A549 (cell line): ENCODE measurements around the gene TMPRSS6. TPM values are rescaled to one million over a fixed set of nuclear protein-coding genes. Genes with fewer than 3 reads are reported as not detected.

Experiments
- ATAC-seq, 2 experiments: fragments of 200-7000 bp in 1 of 2; fragments of >200 bp in 1 of 2; cut with Nextera tagmentation in 1 of 2; cut with Tn5 transposase in 1 of 2; 3 replicates each; pipeline versions ENCODE4 v1.8.0 to v1.9.1; 2018 to 2020; ENCODE audit warnings: mild to moderate bottlenecking in 1 of 2, moderate library complexity in 1 of 2
- CTCF ChIA-PET: fragments of 300-600 bp; sonication (Branson Sonifier 250); formaldehyde crosslinking; extraction: SDS; loops from one replicate; lab custom pipeline; 2021; ENCODE audit warnings: antibody characterized with exemption, inconsistent platforms; lab: Yijun Ruan, JAX
- POLR2A ChIA-PET: fragments of 350-600 bp; formaldehyde crosslinking; extraction: SDS; loops from one replicate; lab custom pipeline; 2021; ENCODE audit warnings: antibody characterized with exemption, inconsistent platforms; lab: Yijun Ruan, JAX
- DNase-seq, 2 experiments: peaks; one replicate each; pipeline versions ENCODE4 v3.0.0 to v3.0.0-alpha.2; 2011 to 2016; ENCODE audit warnings: low read depth in 1 of 2, low spot score in 1 of 2
- FAIRE-seq: peaks from 2 replicates; lab custom pipeline; 2011; peaks lifted over from hg19 to GRCh38; lab: Jason Lieb, UNC
- H3K27ac ChIP-seq, 2 experiments: fragments of >200 bp; sonication (Bioruptor Twin); formaldehyde crosslinking; 3 replicates each; pipeline ENCODE4 v1.5.1; 2016 to 2017
- H3K4me1 ChIP-seq: fragments of >200 bp; sonication (Bioruptor Twin); formaldehyde crosslinking; 3 replicates; pipeline ENCODE4 v1.6.1; 2016
- H3K4me2 ChIP-seq: fragments of >200 bp; sonication (Bioruptor Twin); formaldehyde crosslinking; 3 replicates; pipeline ENCODE4 v1.6.1; 2016
- H3K4me3 ChIP-seq: fragments of >200 bp; sonication (Bioruptor Twin); formaldehyde crosslinking; 3 replicates; pipeline ENCODE4 v1.5.1; 2016
- H3K9me3 ChIP-seq: fragments of >200 bp; sonication (Bioruptor Twin); formaldehyde crosslinking; 3 replicates; pipeline ENCODE4 v1.6.1; 2016
- BHLHE40 ChIP-seq: IDR thresholded peaks from 2 replicates; pipeline ENCODE4 v1.6.1; 2012; ENCODE audit warnings: low read depth, low read length, inconsistent platforms
- CBX8 ChIP-seq: fragments of 200-600 bp; sonication (generic); IDR thresholded peaks from 2 replicates; pipeline ENCODE4 v1.6.1; 2016
- CEBPB ChIP-seq, 2 experiments: fragments of >200 bp in 1 of 2; sonication (Bioruptor Twin) in 1 of 2; formaldehyde crosslinking in 1 of 2; IDR thresholded peaks; 2 replicates each; pipeline ENCODE4 v1.6.1; 2012 to 2016
- CHD2 ChIP-seq: fragments of 150-350 bp; IDR thresholded peaks from 2 replicates; pipeline ENCODE4 v1.6.1; 2014; ENCODE audit warnings: low read length; ENCODE audit not compliant: partially characterized antibody
- E2F6 ChIP-seq: IDR thresholded peaks from 2 replicates; pipeline ENCODE4 v1.6.1; 2012; ENCODE audit warnings: low read depth, borderline replicate concordance
- EP300 ChIP-seq, 2 experiments: fragments of >200 bp; sonication (Bioruptor Twin); formaldehyde crosslinking; IDR thresholded peaks; 2 replicates in 1 of 2; 3 replicates in 1 of 2; pipeline ENCODE4 v1.6.1; 2016 to 2017
- ESRRA ChIP-seq: fragments of 150-350 bp; IDR thresholded peaks from 2 replicates; pipeline ENCODE4 v1.6.1; 2014; ENCODE audit warnings: mild to moderate bottlenecking, low read length, borderline replicate concordance
- HEYL ChIP-seq: fragments of 250-450 bp; sonication (Bioruptor Pico); IDR thresholded peaks from 2 replicates; pipeline ENCODE4 v1.8.0; 2021; ENCODE audit warnings: mild to moderate bottlenecking, moderate library complexity
- HOXB13 ChIP-seq: fragments of 250-450 bp; sonication (Bioruptor Pico); IDR thresholded peaks from 2 replicates; pipeline ENCODE4 v1.5.0; 2020; ENCODE audit warnings: low read depth, mild to moderate bottlenecking, moderate library complexity
- JUN ChIP-seq, 2 experiments: fragments of >200 bp; sonication (Bioruptor Twin); formaldehyde crosslinking; IDR thresholded peaks; 2 replicates in 1 of 2; 3 replicates in 1 of 2; pipeline ENCODE4 v1.6.1; 2016 to 2017
- MAX ChIP-seq: IDR thresholded peaks from 2 replicates; pipeline ENCODE4 v1.6.1; 2012
- NFE2L2 ChIP-seq: fragments of 150-350 bp; conservative IDR thresholded peaks from 2 replicates; pipeline ENCODE4 v1.6.1; 2014; ENCODE audit warnings: low read length
- RAD21 ChIP-seq, 2 experiments: fragments of >200 bp in 1 of 2; sonication (Bioruptor Twin) in 1 of 2; formaldehyde crosslinking in 1 of 2; IDR thresholded peaks in 1 of 2; conservative IDR thresholded peaks in 1 of 2; 2 replicates in 1 of 2; 3 replicates in 1 of 2; pipeline ENCODE4 v1.6.1; 2012 to 2018; ENCODE audit warnings: inconsistent platforms in 1 of 2
- RCOR1 ChIP-seq: fragments of 150-350 bp; IDR thresholded peaks from 2 replicates; pipeline ENCODE4 v1.6.1; 2014; ENCODE audit warnings: antibody characterized with exemption, low read length, low read depth
- SMC3 ChIP-seq: fragments of >200 bp; sonication (Bioruptor Twin); formaldehyde crosslinking; IDR thresholded peaks from 3 replicates; pipeline ENCODE4 v1.6.1; 2018; ENCODE audit warnings: inconsistent platforms
- SREBF2 ChIP-seq: fragments of 450-650 bp; IDR thresholded peaks from 2 replicates; pipeline ENCODE4 v1.6.1; 2014; ENCODE audit warnings: mild to moderate bottlenecking, moderate library complexity
- TFCP2L1 ChIP-seq: fragments of 250-450 bp; sonication (Bioruptor Pico); IDR thresholded peaks from 2 replicates; pipeline ENCODE4 v1.5.0; 2021; ENCODE audit warnings: mild to moderate bottlenecking
- TP53 ChIP-seq: fragments of 250-450 bp; sonication (Bioruptor Pico); IDR thresholded peaks from 2 replicates; pipeline ENCODE4 v1.5.0; 2021; ENCODE audit warnings: mild to moderate bottlenecking, moderate library complexity
- ZFP36 ChIP-seq: fragments of 450-650 bp; IDR thresholded peaks from 2 replicates; pipeline ENCODE4 v1.6.1; 2014; ENCODE audit warnings: borderline replicate concordance; ENCODE audit not compliant: partially characterized antibody
- WGBS: methylation state at CpG from one replicate; pipeline ENCODE4 v1.1.6; 2017; ENCODE audit errors: missing lambda C conversion rate; 5-methylcytosine and 5-hydroxymethylcytosine counted together
- polyA plus RNA-seq, 4 experiments: library from polyadenylated mRNA; depleted of rRNA in 3 of 4; stranded (reverse); fragments of >200 nt; fragmentation: RNase III in 1 of 4; extraction: RNeasy Plus Mini Kit Qiagen cat#74134 plus additional on column Dnase treatment in 1 of 4; gene quantifications; 2 replicates in 3 of 4; 3 replicates in 1 of 4; pipeline ENCODE4 v1.2.3, GENCODE V29; 2011 to 2017
- TF ChIP-seq, protein P1 (sequence below): fragments of >200 bp; sonication (Bioruptor Twin); formaldehyde crosslinking; IDR thresholded peaks from 2 replicates; pipeline ENCODE4 v1.6.1; 2016
- TF ChIP-seq, protein P2 (sequence below): fragments of >200 bp; sonication (Bioruptor Twin); formaldehyde crosslinking; IDR thresholded peaks from 3 replicates; pipeline ENCODE4 v1.5.1; 2016
- TF ChIP-seq, protein P3 (sequence below): fragments of >200 bp; sonication (Bioruptor Twin); formaldehyde crosslinking; IDR thresholded peaks from 3 replicates; pipeline ENCODE4 v1.6.1; 2016

The TMPRSS6 gene
- polyA plus RNA-seq, 2 of the 4 experiments (the other 2 are of a cell fraction): not detected

- ChIA-PET POLR2A (no interaction called here), CTCF (interaction anchor here (0.8 to 2.0 kb wide), 10 partner anchors 8 to 122 kb away, joined by 3 to 7 read pairs (median 4); no protein-coding TSS in a partner anchor)
- peak in 1 of 2 experiments; percentile 83; a peak in 3 of 6 replicates for ATAC-seq
Observed at GRCh38 chr22:37077802-37078448, 31.6 kb downstream of the TMPRSS6 start.

GRCh38 chr22:37075822-37076433, 33.6 kb downstream of the TMPRSS6 start:
- Histone ChIP-seq H3K4me1 (peaks cover 6% of the 10 kb centered on the region), H3K27ac (no peak overlapping the region), H3K9me3 (no peaks in the 10 kb centered on the region), H3K4me2 (no peak overlapping the region), H3K4me3 (no peak overlapping the region)
- FAIRE-seq (no peak), ATAC-seq (no peak; a peak in 1 of 6 replicates), DNase-seq (no peak)
- no peak for TF ChIP-seq BHLHE40
- no peak for TF ChIP-seq RCOR1
- no peak for TF ChIP-seq SMC3
- TF ChIP-seq CBX8: no peak
- no peak for TF ChIP-seq TFCP2L1
- TF ChIP-seq JUN (IDR thresholded peaks at IDR 0.05): no peak
- no peak for TF ChIP-seq ZFP36
- no peak for TF ChIP-seq HEYL (CRISPR knock-in tag)
- no peak for TF ChIP-seq CHD2
- TF ChIP-seq ESRRA: no peak
- TF ChIP-seq, protein P1, sequence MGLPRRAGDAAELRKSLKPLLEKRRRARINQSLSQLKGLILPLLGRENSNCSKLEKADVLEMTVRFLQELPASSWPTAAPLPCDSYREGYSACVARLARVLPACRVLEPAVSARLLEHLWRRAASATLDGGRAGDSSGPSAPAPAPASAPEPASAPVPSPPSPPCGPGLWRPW: no peak
- TF ChIP-seq E2F6: no peak
- WGBS: 79% methylated on average over 8 of the region's 9 CpGs
- POLR2A ChIA-PET: interaction anchor here (0.6 kb wide), 1 partner anchor 43 kb away, joined by 3 read pairs; no protein-coding TSS in a partner anchor
- CTCF ChIA-PET: interaction anchor here (0.5 to 2.0 kb wide), 7 partner anchors 9 to 124 kb away, joined by 3 to 9 read pairs (median 4); no protein-coding TSS in a partner anchor

More at GRCh38 chr22:37077802-37078448, 31.6 kb downstream of the TMPRSS6 start:
- H3K4me3 ChIP-seq: no peak overlapping the region
- DNase-seq (peak; percentile 42 to 76), FAIRE-seq (no peak)
- peaks cover 6% of the 10 kb centered on the region for H3K4me1 ChIP-seq
- H3K4me2 ChIP-seq: no peak overlapping the region
- 37% methylated on average over 11 of the region's 15 CpGs for WGBS
- H3K27ac ChIP-seq: peak overlapping the region; percentile 55 to 65; a peak in 5 of 6 replicates
- H3K9me3 ChIP-seq: no peaks in the 10 kb centered on the region
- TF ChIP-seq BHLHE40: no peak
- peak; percentile 63 to 70 for TF ChIP-seq RAD21 (conservative IDR thresholded peaks at IDR 0.05 in 1 of 2, IDR thresholded peaks at IDR 0.05 in 1 of 2)
- TF ChIP-seq, protein P2, sequence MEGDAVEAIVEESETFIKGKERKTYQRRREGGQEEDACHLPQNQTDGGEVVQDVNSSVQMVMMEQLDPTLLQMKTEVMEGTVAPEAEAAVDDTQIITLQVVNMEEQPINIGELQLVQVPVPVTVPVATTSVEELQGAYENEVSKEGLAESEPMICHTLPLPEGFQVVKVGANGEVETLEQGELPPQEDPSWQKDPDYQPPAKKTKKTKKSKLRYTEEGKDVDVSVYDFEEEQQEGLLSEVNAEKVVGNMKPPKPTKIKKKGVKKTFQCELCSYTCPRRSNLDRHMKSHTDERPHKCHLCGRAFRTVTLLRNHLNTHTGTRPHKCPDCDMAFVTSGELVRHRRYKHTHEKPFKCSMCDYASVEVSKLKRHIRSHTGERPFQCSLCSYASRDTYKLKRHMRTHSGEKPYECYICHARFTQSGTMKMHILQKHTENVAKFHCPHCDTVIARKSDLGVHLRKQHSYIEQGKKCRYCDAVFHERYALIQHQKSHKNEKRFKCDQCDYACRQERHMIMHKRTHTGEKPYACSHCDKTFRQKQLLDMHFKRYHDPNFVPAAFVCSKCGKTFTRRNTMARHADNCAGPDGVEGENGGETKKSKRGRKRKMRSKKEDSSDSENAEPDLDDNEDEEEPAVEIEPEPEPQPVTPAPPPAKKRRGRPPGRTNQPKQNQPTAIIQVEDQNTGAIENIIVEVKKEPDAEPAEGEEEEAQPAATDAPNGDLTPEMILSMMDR: peak; percentile 82
- peak; percentile 82 for TF ChIP-seq SMC3

GRCh38 chr22:37075046-37075445, 34.5 kb downstream of the TMPRSS6 start:
- H3K9me3 ChIP-seq: no peaks in the 10 kb centered on the region
- ChIA-PET POLR2A (no interaction called here), CTCF (interaction anchor here (1.2 kb wide), 1 partner anchor 187 kb away, joined by 3 read pairs; no protein-coding TSS in a partner anchor)
- peaks cover 6% of the 10 kb centered on the region for H3K4me1 ChIP-seq
- no peak overlapping the region for H3K27ac ChIP-seq
- ATAC-seq: no peak
- DNase-seq: no peak
- no peak overlapping the region for H3K4me3 ChIP-seq
- FAIRE-seq: no peak
- no peak overlapping the region for H3K4me2 ChIP-seq
- TF ChIP-seq, protein P3, sequence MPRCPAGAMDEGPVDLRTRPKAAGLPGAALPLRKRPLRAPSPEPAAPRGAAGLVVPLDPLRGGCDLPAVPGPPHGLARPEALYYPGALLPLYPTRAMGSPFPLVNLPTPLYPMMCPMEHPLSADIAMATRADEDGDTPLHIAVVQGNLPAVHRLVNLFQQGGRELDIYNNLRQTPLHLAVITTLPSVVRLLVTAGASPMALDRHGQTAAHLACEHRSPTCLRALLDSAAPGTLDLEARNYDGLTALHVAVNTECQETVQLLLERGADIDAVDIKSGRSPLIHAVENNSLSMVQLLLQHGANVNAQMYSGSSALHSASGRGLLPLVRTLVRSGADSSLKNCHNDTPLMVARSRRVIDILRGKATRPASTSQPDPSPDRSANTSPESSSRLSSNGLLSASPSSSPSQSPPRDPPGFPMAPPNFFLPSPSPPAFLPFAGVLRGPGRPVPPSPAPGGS: no peak
- TF ChIP-seq TP53 (no peak), MAX (no peak), EP300 (IDR thresholded peaks at IDR 0.05) (no peak), CEBPB (IDR thresholded peaks at IDR 0.05) (no peak), SREBF2 (no peak), HOXB13 (CRISPR knock-in tag) (no peak), NFE2L2 (no peak), ZFP36 (no peak)
- TF ChIP-seq, protein P2: no peak
- WGBS: 56% methylated on average over 10 of the region's 17 CpGs
